Measurements from ENCODE around the gene CPNE5.

DNA sequence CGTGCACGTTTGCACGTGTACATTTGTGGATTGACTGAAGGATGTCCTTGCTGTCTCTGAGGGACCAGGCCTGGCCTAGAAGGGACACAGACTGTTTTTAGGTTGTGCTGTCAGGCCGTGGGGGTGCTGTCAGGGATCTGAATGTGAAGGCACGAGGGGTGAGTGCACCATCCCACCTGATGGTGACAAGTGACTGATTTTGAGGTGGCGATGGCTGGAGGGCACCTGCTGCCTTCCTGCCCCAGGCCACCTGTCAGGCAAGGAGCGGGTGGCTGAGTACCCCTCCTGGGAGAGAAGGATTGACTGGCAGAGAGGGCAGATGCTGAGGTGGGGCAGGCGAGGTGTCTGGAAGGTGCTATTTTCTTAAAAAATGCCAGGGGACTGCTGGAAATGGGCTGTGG is 140.4 kb downstream of the CPNE5 start:
- TF ChIP-seq, protein P1, sequence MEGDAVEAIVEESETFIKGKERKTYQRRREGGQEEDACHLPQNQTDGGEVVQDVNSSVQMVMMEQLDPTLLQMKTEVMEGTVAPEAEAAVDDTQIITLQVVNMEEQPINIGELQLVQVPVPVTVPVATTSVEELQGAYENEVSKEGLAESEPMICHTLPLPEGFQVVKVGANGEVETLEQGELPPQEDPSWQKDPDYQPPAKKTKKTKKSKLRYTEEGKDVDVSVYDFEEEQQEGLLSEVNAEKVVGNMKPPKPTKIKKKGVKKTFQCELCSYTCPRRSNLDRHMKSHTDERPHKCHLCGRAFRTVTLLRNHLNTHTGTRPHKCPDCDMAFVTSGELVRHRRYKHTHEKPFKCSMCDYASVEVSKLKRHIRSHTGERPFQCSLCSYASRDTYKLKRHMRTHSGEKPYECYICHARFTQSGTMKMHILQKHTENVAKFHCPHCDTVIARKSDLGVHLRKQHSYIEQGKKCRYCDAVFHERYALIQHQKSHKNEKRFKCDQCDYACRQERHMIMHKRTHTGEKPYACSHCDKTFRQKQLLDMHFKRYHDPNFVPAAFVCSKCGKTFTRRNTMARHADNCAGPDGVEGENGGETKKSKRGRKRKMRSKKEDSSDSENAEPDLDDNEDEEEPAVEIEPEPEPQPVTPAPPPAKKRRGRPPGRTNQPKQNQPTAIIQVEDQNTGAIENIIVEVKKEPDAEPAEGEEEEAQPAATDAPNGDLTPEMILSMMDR (IDR thresholded peaks at IDR 0.05) = no peak
- TF ChIP-seq POLR2A (IDR thresholded peaks at IDR 0.05) (no peak), EP300 (IDR thresholded peaks at IDR 0.05) (no peak)
